Measurements from ENCODE around the gene PRR16. TPM values are rescaled to one million over a fixed set of nuclear protein-coding genes. Genes with fewer than 3 reads are reported as not detected.

The PRR16 gene
- total RNA-seq, 1 donor from 2014 or later: 2.1 TPM

GRCh38 chr5:120628156-120628555 is 164.1 kb downstream of the PRR16 start:
- Mint-ChIP-seq H3K27me3 (peaks cover 16% of the 10 kb centered on the region), H3K4me1 (ENCODE audit: unreplicated experiment) (peaks cover 4% of the 10 kb centered on the region), H3K4me3 (no peak overlapping the region), H3K36me3 (no peaks in the 10 kb centered on the region), H3K27ac (no peak overlapping the region), H3K9me3 (peaks cover 3% of the 10 kb centered on the region)
- DNase-seq (ENCODE audit: extremely low spot score, unreplicated experiment): no peak
- no peak for TF ChIP-seq CTCF (conservative IDR thresholded peaks at IDR 0.05)

- Mint-ChIP-seq H3K9me3 (no peaks in the 10 kb centered on the region), H3K4me3 (no peak overlapping the region), H3K36me3 (no peaks in the 10 kb centered on the region), H3K4me1 (ENCODE audit: unreplicated experiment) (peaks cover 4% of the 10 kb centered on the region), H3K27me3 (peaks cover 11% of the 10 kb centered on the region), H3K27ac (no peak overlapping the region)
- no peak for DNase-seq (ENCODE audit: extremely low spot score, unreplicated experiment)
- TF ChIP-seq CTCF (conservative IDR thresholded peaks at IDR 0.05): no peak
Observed at GRCh38 chr5:120630550-120630949, 166.4 kb downstream of the PRR16 start.

- DNase-seq (ENCODE audit: extremely low spot score, unreplicated experiment): no peak
- H3K4me1 Mint-ChIP-seq (ENCODE audit: unreplicated experiment): peaks cover 4% of the 10 kb centered on the region
- H3K36me3 Mint-ChIP-seq: no peaks in the 10 kb centered on the region
- no peak for TF ChIP-seq CTCF (conservative IDR thresholded peaks at IDR 0.05)
- peaks cover 8% of the 10 kb centered on the region for H3K27me3 Mint-ChIP-seq
- no peaks in the 10 kb centered on the region for H3K9me3 Mint-ChIP-seq
- no peak overlapping the region for H3K27ac Mint-ChIP-seq
- no peak overlapping the region for H3K4me3 Mint-ChIP-seq
Observed at GRCh38 chr5:120631611-120632010, 167.5 kb downstream of the PRR16 start.

- Mint-ChIP-seq H3K27ac (no peak overlapping the region), H3K27me3 (peaks cover 8% of the 10 kb centered on the region)
Observed at GRCh38 chr5:120632430-120632829, 168.3 kb downstream of the PRR16 start.

GRCh38 chr5:120638449-120638848 is 174.3 kb downstream of the PRR16 start:
- no peak overlapping the region for H3K4me3 Mint-ChIP-seq
- no peak for DNase-seq (ENCODE audit: extremely low spot score, unreplicated experiment)
- H3K27ac Mint-ChIP-seq: no peak overlapping the region
- no peaks in the 10 kb centered on the region for H3K4me1 Mint-ChIP-seq (ENCODE audit: unreplicated experiment)
- no peak for TF ChIP-seq CTCF (conservative IDR thresholded peaks at IDR 0.05)
- H3K27me3 Mint-ChIP-seq: peaks cover under 1% of the 10 kb centered on the region
- H3K36me3 Mint-ChIP-seq: no peaks in the 10 kb centered on the region
- no peaks in the 10 kb centered on the region for H3K9me3 Mint-ChIP-seq

More at GRCh38 chr5:120632430-120632829, 168.3 kb downstream of the PRR16 start:
- Mint-ChIP-seq H3K4me3 (no peak overlapping the region), H3K9me3 (no peaks in the 10 kb centered on the region), H3K4me1 (ENCODE audit: unreplicated experiment) (peaks cover 4% of the 10 kb centered on the region), H3K36me3 (no peaks in the 10 kb centered on the region)
- no peak for DNase-seq (ENCODE audit: extremely low spot score, unreplicated experiment)
- no peak for TF ChIP-seq CTCF (conservative IDR thresholded peaks at IDR 0.05)

- Mint-ChIP-seq H3K27ac (no peak overlapping the region), H3K27me3 (no peaks in the 10 kb centered on the region), H3K9me3 (no peaks in the 10 kb centered on the region), H3K36me3 (no peaks in the 10 kb centered on the region), H3K4me1 (ENCODE audit: unreplicated experiment) (no peaks in the 10 kb centered on the region), H3K4me3 (no peak overlapping the region)
- no peak for TF ChIP-seq CTCF (conservative IDR thresholded peaks at IDR 0.05)
- DNase-seq (ENCODE audit: extremely low spot score, unreplicated experiment): no peak
Observed at GRCh38 chr5:120640778-120641177, 176.7 kb downstream of the PRR16 start.

Data from type B pancreatic cell (in vitro differentiated cells).